Measurements from ENCODE around the gene PRR16. TPM values are rescaled to one million over a fixed set of nuclear protein-coding genes. Genes with fewer than 3 reads are reported as not detected.

PRR16 gene
- total RNA-seq, 4 donors from 2014 or later: 0.48 to 2.3 (median 1.9) TPM; not detected in 1

DNA sequence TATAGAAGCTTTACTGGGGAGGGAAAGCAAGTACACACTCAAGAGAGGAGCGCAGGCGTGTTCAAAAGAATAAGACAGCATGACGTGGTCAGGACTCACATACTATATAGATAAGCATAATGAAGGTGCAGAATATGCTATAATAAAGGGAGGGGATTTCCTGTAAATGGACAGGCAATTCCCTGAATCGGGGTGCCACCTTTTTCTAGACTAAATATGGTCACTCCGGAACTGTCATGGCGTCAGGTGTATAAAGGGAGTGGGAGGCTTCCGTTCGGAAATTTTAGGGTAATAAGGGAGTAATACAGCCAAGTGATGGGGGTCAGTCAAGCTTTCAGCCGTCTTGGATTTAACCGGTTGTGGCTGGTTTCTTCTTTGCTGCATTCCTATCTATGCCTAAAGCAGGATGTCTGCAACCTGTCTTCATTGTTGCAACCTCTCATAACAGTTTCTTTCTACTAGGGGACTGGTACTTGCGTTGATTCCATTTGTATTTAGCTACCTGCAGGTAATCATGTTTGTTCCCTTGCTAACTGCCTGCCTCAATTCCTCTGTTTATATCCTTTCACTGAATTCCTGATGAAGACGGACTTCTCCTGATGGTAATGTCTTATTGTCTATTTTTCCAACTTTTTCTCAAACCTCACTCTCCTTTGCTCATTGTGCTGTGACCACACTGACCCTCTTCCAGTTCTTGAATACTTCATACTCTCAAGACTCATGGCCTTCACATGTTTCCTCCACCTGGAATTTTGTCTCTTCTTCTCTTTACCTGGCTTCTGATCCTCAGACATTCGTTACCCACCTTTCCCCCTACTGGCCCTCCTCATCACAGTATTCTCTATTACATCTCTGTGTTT lies 48.9 kb downstream of the PRR16 start:
- H3K36me3 ChIP-seq: no peaks in the 10 kb centered on the region
- intact Hi-C loops (cut with DNase I): no loop called here
- H3K27me3 ChIP-seq: no peaks in the 10 kb centered on the region
- H3K27ac ChIP-seq: no peak overlapping the region
- H3K4me1 ChIP-seq: no peaks in the 10 kb centered on the region
- no peak for TF ChIP-seq POLR2A (IDR thresholded peaks at IDR 0.05)
- TF ChIP-seq, protein P1, sequence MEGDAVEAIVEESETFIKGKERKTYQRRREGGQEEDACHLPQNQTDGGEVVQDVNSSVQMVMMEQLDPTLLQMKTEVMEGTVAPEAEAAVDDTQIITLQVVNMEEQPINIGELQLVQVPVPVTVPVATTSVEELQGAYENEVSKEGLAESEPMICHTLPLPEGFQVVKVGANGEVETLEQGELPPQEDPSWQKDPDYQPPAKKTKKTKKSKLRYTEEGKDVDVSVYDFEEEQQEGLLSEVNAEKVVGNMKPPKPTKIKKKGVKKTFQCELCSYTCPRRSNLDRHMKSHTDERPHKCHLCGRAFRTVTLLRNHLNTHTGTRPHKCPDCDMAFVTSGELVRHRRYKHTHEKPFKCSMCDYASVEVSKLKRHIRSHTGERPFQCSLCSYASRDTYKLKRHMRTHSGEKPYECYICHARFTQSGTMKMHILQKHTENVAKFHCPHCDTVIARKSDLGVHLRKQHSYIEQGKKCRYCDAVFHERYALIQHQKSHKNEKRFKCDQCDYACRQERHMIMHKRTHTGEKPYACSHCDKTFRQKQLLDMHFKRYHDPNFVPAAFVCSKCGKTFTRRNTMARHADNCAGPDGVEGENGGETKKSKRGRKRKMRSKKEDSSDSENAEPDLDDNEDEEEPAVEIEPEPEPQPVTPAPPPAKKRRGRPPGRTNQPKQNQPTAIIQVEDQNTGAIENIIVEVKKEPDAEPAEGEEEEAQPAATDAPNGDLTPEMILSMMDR (IDR thresholded peaks at IDR 0.05): no peak
- DNase-seq: no peak
- WGBS, 2 donors: 84 to 89% methylated on average over 13 of the region's 13 CpGs
- no peaks in the 10 kb centered on the region for H3K9me3 ChIP-seq
- no peak overlapping the region for H3K4me3 ChIP-seq

- Histone ChIP-seq H3K9me3 (no peaks in the 10 kb centered on the region), H3K4me3 (no peak overlapping the region), H3K27ac (no peak overlapping the region), H3K36me3 (no peaks in the 10 kb centered on the region), H3K4me1 (no peaks in the 10 kb centered on the region), H3K27me3 (no peaks in the 10 kb centered on the region)
- no peak for DNase-seq
- TF ChIP-seq, protein P1 (IDR thresholded peaks at IDR 0.05): no peak
- no peak for TF ChIP-seq POLR2A (IDR thresholded peaks at IDR 0.05)
- intact Hi-C loops (cut with DNase I): no loop called here
- WGBS, 2 donors: 53 to 68% methylated on average over 2 of the region's 2 CpGs
Observed at GRCh38 chr5:120516805-120517204, 52.7 kb downstream of the PRR16 start.

DNA sequence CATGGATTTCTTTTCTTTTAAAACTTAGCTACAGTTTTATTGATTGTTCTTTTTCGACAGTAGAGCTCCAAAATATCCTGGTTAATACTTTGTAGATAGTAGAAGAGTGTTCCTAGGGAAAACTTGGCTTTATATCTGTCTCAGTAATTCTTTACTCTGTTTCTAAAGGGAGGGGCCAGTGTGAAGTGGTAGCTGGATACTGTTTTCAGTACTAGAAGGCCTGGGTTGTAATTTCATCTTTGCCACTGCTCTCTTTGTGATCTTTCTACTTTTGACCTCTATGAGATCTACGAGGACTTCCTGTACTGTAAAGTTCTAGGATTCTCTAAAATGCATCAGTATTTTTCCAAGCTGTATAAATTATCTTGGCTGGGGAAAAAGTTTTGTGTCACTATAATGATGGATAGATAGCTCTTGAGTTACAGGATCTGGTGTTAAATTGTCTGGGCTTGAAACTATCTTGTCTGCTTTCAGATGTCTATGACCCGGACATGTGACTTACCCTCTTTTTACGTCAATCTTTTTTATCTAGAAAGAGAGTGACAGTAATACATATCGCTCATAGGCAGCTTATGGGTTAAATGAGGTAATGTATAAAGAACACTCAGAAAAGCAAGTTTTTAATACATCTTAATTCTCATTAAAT lies 53.6 kb downstream of the PRR16 start:
- TF ChIP-seq POLR2A (IDR thresholded peaks at IDR 0.05): no peak
- TF ChIP-seq, protein P1 (IDR thresholded peaks at IDR 0.05): no peak
- no peak for DNase-seq
- Histone ChIP-seq H3K4me3 (no peak overlapping the region), H3K9me3 (no peaks in the 10 kb centered on the region), H3K27ac (no peak overlapping the region), H3K27me3 (no peaks in the 10 kb centered on the region), H3K4me1 (no peaks in the 10 kb centered on the region), H3K36me3 (no peaks in the 10 kb centered on the region)
- 61 to 62% methylated on average over 5 of the region's 5 CpGs for WGBS, 2 donors
- intact Hi-C loops (cut with DNase I): no loop called here

DNA sequence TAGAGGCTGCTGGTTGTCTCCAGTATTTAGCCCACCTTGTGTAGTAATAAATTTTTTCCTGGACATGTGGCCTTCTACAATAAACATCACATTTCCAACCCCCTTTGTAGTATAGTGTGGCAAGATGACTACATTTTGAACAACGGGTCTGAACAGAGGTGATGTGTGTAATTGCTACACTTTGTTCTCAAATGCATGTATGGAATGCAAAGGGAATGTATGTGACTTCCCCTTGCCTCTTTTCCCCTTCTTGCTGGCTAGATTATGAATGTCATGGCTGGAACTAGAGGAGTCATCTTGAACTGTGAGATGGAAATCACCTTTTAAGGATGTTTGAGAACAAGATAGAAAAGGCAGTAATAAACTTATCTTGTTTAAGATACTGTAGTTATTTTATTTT lies 54.5 kb downstream of the PRR16 start:
- H3K9me3 ChIP-seq: no peaks in the 10 kb centered on the region
- H3K4me1 ChIP-seq: no peaks in the 10 kb centered on the region
- intact Hi-C loops (cut with DNase I): no loop called here
- no peaks in the 10 kb centered on the region for H3K36me3 ChIP-seq
- H3K4me3 ChIP-seq: no peak overlapping the region
- TF ChIP-seq POLR2A (IDR thresholded peaks at IDR 0.05): no peak
- TF ChIP-seq, protein P1 (IDR thresholded peaks at IDR 0.05): no peak
- no peak overlapping the region for H3K27ac ChIP-seq
- H3K27me3 ChIP-seq: no peaks in the 10 kb centered on the region
- DNase-seq: no peak
- 47 to 64% methylated on average over 1 of the region's 1 CpG for WGBS, 2 donors

DNA sequence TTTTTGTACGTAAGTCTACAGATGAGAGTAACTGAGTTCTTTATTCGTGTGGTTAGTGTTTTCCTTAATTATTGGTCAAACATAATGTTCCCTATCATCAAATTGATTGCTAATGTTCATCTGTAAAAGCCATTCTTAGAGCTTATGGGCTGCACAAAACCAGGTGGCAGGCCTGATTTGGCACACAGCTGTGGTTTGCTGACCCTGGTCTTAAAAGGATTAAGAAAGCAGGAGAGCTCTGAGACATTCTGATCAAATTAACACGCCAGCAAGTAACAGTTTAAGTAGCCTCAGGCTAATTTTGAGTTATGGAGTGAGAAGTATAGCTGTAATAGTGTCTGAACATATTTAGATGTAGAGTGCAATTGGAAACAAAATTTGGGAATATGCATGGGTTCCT lies 63.2 kb downstream of the PRR16 start:
- no peak overlapping the region for H3K4me3 ChIP-seq
- intact Hi-C loops (cut with DNase I): no loop called here
- DNase-seq: no peak
- WGBS, 2 donors: 54 to 57% methylated on average over 3 of the region's 3 CpGs
- H3K27me3 ChIP-seq: no peaks in the 10 kb centered on the region
- H3K36me3 ChIP-seq: no peaks in the 10 kb centered on the region
- TF ChIP-seq, protein P1 (IDR thresholded peaks at IDR 0.05): no peak
- TF ChIP-seq POLR2A (IDR thresholded peaks at IDR 0.05): no peak
- H3K4me1 ChIP-seq: no peaks in the 10 kb centered on the region
- no peaks in the 10 kb centered on the region for H3K9me3 ChIP-seq
- no peak overlapping the region for H3K27ac ChIP-seq

All from esophagus squamous epithelium (tissue), 5 donors.